ENCODE results near the gene SFMBT2. TPM values are rescaled to one million over a fixed set of nuclear protein-coding genes. Genes with fewer than 3 reads are reported as not detected.

SFMBT2 gene
- polyA plus RNA-seq, 1 donor: 7.9 TPM

GRCh38 chr10:7424919-7425318, 14.1 kb upstream of the SFMBT2 start:
- no peak for DNase-seq

DNA sequence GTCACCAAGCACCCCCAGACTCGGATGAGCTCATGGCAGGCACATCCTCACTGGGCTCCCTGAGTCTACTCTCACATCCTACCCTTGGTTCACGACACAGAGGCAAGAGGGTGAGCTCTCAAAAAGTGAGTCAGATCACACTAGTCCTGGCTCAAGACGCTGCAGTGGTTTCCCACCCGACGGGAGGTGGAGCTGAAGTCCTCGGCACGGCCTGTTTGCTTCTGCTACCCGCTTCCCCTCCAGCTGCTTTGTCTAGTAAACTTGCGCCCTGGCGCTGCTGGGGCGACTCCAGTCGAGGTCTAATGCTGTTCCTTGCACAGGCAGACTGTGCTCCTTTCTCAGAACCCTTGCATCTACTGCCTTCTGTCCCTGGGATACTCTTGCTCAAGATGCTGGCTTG, 13.5 kb upstream of the SFMBT2 start:
- DNase-seq: no peak

- DNase-seq: no peak
Observed at GRCh38 chr10:7423521-7423920, 12.7 kb upstream of the SFMBT2 start.

- DNase-seq: no peak
Observed at GRCh38 chr10:7421526-7421925, 10.7 kb upstream of the SFMBT2 start.

- DNase-seq: no peak
Observed at GRCh38 chr10:7419998-7420397, 9.2 kb upstream of the SFMBT2 start.

GRCh38 chr10:7417807-7418206, 7.0 kb upstream of the SFMBT2 start:
- DNase-seq: no peak

DNA sequence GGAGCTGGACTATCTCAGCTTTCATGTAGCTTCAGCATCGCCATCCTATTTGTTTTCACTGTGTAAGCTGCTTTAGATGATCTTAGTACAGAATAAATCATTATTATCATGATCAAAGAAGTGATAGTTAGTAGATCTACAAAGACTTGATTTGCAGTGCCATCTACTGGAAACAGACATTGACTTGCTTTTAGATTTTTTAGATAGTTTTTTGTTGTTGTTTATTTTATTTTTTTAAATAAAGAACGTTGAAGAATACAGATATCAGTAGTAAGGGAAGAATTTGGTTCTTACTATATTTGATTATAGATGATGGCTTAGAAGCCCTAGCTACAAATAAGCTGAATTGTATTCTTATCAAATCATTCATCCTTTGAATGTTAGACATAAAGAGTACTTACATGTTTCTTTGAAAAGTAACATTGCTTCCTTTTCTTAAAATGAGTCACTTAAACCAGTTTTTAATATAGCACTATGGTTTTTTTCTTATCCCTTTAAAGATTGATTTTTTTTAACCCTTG, 6.3 kb upstream of the SFMBT2 start:
- DNase-seq: no peak

- DNase-seq: no peak
Observed at GRCh38 chr10:7414766-7415165, 3.9 kb upstream of the SFMBT2 start.

GRCh38 chr10:7412928-7413282, 2.1 kb upstream of the SFMBT2 start:
- DNase-seq: no peak

- DNase-seq: no peak
Observed at GRCh38 chr10:7412237-7412927, 1.5 kb upstream of the SFMBT2 start.

GRCh38 chr10:7411671-7412128, 866 bp upstream of the SFMBT2 start:
- no peak for DNase-seq

DNA sequence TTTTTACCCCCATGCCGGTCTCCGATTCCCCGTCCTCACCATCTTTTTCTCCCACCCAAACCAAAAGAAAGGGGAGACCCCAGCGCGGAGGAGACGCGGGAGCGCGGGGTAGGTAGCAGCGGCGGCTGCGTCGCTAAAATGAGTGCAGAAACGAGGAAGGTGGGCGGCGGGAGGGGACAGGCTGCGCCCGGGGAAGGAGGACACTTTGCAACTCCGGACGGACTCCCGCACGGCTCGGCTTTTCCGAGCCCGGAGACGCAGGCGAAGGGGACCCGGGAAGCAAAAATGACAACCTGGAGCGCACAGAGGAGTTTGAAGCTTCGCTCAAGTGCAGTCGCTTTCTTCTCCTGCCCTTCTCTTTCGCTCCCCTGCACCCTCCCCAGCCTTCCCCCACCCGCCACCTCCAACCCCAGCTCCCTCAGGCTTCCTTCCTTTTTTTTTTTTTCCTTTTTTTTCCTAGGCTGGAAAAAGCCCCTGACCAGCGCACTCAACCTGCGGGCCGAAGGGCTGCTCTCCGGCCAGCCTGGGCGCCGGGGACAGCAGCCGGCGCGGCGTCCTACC, 453 bp downstream of the SFMBT2 start:
- no peak for DNase-seq

DNA sequence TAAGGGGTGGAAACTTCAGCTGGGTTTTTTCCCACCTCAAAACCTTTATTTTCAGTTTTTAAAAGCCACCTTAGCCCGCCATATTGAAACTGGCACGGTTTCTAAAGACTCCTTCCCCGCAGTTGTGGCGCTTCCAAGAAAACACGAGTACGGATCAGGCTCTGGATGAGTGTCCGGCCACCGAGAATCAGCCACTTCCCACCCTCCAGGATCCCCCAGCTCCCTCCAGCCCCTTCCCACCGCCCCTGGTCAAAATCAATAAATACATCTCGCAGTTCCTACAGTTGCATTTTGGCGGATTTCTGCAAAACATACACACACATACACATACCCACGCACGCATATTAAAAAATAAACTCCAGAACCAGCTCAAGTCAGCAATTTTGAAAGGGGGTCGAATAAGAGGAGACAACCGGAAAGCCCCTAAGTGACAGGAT, 1.1 kb downstream of the SFMBT2 start:
- no peak for DNase-seq

DNA sequence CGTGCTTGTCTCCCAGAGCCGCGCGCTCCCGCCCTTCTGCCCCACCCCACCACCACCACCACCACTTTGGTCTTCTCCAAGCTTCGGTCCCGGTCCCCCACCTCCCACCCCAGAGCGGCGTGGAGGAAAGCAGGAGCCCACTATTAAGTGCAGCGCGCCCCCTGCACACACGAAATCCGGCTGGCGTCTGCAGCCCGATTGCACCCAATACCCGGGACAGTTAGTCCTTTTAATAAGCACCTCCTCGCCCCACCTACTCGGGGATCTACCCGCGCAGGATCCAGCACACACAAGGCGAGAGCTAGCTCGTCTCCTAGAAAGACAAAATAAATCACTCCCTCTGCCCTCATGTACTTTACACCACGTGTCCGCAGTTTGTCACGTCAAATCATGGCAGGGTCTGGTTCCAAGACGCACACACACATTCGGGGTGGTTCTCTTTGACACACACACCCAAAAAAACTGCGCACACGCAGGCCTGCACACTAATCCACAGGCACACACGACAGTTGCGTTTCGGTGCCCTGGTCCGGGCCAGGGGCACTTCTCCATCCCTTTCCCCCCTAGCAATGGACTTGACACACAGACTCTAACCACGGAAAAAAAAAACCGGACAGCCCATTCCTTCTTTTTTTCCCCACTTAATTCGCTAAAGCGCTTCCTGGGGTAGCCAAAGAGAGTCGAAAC, 1.6 kb downstream of the SFMBT2 start:
- no peak for DNase-seq

- DNase-seq: peak; percentile 82
Observed at GRCh38 chr10:7408291-7409044, 2.4 kb downstream of the SFMBT2 start.

- peak; percentile 75 for DNase-seq
Observed at GRCh38 chr10:7407368-7408290, 3.2 kb downstream of the SFMBT2 start.

DNA sequence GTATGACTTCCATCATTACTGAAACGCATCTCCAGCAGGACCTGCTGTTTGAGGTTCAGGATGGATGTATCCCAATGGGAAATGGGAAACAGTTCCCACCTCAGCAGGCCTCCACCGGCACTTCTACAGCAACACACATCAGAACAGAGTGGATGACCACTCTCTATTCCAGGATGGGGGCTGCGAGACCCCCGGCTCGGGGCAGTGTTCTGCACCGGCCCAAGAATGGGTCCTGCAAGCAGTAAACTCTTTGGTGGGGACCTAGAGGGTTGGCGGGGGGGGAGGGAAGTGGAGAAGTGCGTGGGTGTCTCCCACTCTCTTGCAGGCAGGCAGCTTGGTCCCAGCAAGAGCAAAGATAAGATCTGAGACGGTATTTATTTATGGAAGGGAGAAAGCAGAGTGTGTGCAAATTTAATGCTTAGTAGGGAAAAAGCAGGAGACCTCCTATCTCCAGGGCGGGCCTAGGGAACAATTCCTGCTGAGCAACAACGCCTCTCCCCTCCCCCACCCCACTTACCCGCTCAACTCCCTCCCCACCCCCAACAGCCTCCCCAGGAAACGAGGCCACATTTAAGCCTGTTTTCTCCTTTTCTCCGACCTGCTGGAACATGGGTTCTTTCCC, 4.0 kb downstream of the SFMBT2 start:
- no peak for DNase-seq

GRCh38 chr10:7405637-7406036, 5.2 kb downstream of the SFMBT2 start:
- no peak for DNase-seq

GRCh38 chr10:7403620-7404019, 7.2 kb downstream of the SFMBT2 start:
- no peak for DNase-seq

DNA sequence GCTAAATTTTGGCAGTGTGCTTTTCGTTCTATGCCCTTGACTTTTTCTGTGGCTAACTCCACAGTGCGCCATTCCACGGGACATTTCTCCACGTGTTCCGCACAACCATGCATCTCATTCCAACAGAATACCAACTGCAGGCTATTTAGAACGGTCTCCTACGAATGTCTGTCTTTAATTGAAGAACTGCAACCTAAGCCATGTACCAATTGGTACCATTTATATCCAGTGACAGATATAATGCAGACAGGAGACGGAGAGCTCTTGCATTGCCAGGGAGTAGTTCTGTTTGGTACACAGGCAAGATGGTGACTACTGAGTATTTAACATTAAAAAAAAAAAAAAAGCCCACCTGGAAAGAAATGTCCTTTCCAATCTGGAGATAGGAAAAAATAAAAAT, 9.1 kb downstream of the SFMBT2 start:
- DNase-seq: no peak

DNA sequence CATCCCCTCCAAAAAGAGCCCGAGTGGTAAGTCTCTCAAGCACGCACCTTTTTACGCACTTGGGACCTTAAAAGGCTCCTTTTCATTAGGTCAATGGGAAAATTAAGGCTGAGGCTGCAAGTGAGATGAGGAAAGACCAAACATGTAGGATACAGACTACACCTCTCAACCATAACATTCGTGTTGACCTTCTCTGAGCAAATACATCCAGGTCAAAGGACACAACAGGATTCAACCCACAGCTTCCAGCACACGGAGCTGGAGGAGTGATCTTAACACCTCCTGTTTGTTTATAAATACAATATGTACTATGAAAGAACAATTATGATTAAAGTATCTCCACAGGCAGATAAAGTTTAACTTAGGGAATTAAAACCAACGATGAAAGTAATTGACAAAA, 9.7 kb downstream of the SFMBT2 start:
- DNase-seq: no peak

Data from hindlimb muscle (tissue), 1 donor.